HG02763 (cell line): Measurements from ENCODE around the gene ZSCAN21.

ENCODE experiments used
- ATAC-seq: cut with Tn5 transposase; IDR thresholded peaks from one replicate; pipeline ENCODE4 v1.9.1; 2021; ENCODE audit warnings: mild to moderate bottlenecking, moderate library complexity; ENCODE audit not compliant: unreplicated experiment

Gene ZSCAN21

DNA sequence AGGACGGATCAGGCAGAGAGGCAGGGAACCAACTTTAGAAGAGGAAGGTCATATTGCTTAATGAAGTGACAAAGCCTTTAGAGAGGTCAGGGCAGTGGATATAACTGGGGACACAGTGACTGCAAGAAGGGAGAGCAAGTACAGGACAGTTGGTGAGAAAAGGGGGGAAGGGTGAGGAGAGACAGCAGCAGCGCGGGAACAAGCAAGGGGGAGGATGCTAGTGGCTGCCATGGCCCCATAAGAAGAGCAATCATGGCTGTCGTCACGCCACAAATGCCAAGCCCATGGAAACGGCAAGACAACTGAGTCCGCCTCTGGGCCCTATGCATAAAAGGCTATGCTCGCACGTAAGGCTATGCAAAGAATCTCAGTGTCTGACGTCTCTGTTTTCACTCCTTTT, 22.9 kb downstream of the ZSCAN21 start:
- no peak for ATAC-seq

DNA sequence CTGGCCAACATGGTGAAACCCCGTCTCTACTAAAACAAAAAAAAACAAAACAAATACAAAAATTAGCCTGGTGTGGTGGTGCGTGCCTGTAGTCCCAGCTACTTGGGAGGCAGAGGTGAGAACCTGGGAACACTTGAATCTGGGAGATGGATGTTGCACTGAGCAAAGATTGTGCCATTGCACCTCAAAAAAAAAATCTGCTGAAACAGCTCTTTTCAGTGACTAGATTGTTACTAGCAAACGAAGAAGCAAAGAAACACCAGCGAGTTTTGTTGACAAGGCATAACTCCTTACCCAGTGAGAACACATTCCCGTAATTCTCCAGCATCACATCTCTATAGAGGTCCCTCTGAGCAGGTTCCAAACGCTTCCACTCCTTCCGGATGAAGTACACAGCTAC, 25.3 kb downstream of the ZSCAN21 start:
- no peak for ATAC-seq

DNA sequence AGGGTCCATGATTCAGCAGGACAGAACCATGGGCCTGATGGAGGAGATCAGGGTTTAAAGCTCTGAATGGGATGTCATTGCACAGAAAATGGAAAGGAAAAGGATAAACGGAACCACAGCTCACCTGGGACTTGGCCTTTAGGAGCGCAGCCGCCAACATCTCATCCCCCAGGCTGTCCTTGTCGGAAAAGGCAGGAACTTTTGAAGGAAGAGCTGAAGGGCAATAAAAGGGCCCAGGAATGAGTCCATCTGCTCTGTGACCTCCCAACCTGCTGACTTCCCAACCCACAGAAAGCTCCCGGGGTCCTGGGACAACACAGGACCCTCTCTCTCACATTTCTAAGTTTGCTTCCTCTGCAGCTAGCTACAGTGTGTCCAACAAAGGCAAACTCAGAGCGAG, 25.8 kb downstream of the ZSCAN21 start:
- ATAC-seq, result no peak

GRCh38 chr7:100077205-100077604, 27.6 kb downstream of the ZSCAN21 start:
- ATAC-seq, result no peak

DNA sequence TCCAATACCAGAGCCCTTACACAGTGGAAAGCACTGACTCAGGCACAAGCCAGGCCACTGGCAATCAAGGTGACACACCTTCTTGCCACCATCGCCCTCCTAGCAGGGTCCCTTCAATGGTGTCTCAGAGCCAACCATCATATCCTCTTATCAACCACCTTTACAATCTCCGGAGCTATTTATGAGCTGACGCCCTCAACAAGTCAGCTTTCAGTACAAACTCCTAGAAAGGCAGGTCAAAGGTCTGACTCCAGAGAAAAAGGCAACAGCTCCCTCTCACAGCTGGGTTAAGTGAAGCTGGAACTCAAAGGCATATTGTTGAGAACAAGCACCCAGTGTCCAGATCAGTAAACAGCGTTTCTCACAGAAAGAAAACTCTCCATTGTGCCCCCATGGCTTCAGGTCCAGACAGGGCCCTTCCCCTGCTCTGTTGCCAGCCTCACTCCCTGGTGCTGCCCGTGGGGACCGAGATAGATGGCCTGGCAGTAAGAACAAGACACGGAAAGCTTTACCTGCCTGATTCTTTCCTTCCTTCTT, 29.5 kb downstream of the ZSCAN21 start:
- no peak for ATAC-seq

GRCh38 chr7:100080907-100081534, 31.4 kb downstream of the ZSCAN21 start:
- no peak for ATAC-seq

- ATAC-seq, result peak; percentile 83
These were observed 32.0 kb downstream of the ZSCAN21 start, which contains the start of gene ZNF3 for GRCh38 chr7:100081535-100082102. Gene ZNF3, minus strand, starts transcription at chr7:100081723. Its CDS starts 4,366 bp downstream, at chr7:100077357.

GRCh38 chr7:100082978-100083377, 33.4 kb downstream of the ZSCAN21 start:
- no peak for ATAC-seq

DNA sequence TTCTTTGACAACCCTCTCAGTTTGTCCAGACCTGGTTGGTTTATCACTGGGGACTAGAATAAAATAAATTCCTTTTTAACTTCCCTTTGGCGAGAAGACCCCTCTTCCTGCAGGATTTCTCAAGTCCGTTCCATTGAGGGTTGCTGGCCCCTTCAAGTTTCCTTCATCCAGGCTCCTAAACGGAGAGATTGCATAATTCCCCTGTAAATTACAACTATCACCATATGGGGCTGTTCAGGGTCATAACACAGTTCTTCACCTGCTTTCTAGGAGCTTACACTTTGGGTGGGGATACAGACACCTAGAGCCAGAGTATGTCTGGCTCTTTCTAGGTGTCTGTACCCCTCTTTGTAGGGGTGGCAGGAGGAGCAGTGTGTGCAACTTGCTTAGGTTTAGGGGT, 35.9 kb downstream of the ZSCAN21 start:
- ATAC-seq, result no peak

DNA sequence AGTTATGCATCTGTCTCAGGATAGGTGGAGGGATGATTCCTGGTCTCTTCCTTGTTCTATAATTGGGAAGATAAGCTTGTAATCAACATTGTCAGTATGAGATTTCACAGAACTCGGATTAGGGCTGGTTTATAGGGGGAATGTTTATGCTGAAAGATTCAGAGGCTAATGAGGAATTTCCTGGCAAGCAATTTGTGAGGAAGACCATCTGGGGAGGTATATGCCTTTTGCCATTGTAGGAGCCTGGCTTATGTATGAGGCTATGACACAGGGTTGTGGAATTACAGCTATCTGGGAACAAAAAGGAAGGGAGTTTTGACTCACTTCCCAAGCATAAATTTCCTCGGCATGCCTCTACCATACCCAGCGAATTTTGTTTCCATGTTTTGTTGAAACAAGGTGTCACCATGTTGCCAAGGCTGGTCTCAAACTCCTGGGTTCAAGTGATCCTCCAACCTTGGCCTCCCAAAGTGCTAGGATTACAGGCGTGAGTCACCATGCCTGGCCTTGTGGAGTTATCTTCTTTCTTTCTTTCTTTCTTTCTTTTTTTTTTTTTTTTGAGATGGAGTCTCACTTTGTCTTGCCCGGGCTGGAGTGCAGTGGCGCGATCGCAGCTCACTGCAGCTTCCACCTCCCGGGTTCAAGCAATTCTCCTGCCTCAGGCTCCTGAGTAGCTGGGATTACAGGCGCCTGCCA, 37.6 kb downstream of the ZSCAN21 start:
- ATAC-seq, result no peak

GRCh38 chr7:100088095-100088620, 38.6 kb downstream of the ZSCAN21 start:
- ATAC-seq, result no peak

GRCh38 chr7:100088621-100089457, 39.3 kb downstream of the ZSCAN21 start, which contains the start of gene COPS6:
Gene COPS6, plus strand, starts transcription at chr7:100088969. Its CDS starts 22 bp downstream, at chr7:100088991.
- peak; percentile 69 for ATAC-seq

GRCh38 chr7:100089458-100090196, 40.1 kb downstream of the ZSCAN21 start:
- no peak for ATAC-seq

- no peak for ATAC-seq
These were observed 41.2 kb downstream of the ZSCAN21 start for GRCh38 chr7:100090527-100091410.

GRCh38 chr7:100091411-100092181, 42.0 kb downstream of the ZSCAN21 start:
- no peak for ATAC-seq

GRCh38 chr7:100093054-100093453, 43.5 kb downstream of the ZSCAN21 start:
- ATAC-seq, result no peak

DNA sequence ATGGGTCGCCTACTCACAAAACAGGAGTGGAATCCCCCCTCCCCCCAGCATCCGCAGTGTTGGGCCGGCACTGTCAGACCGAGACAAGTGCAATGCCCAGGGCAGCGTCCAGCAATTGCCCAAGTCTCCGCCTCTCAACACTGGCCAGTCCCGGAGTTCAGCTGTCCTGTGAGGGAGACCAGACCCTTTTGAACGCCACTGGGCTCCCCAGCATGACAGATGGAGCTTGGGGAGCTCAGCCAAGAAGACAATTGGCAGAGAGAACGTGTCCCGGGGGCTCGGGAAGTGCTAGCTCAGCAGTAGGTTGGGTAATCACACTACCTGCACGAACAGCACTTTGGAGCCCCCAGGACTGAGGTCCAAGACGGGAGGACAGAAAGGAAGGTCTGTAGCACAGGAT, 43.9 kb downstream of the ZSCAN21 start:
- no peak for ATAC-seq

- ATAC-seq, result no peak
These were observed 44.4 kb downstream of the ZSCAN21 start for GRCh38 chr7:100093925-100094486.
